IMR-90 (cell line): ENCODE results near the gene TAOK1. TPM values are rescaled to one million over a fixed set of nuclear protein-coding genes. Genes with fewer than 3 reads are reported as not detected.
A peak's percentile ranks its signal among the peaks of the same experiment; 100 is the strongest.

ENCODE experiments used
- ATAC-seq: fragments of 200-7000 bp; cut with Tn5 transposase; 2 replicates; pipeline ENCODE4 v1.9.1; 2020; ENCODE audit warnings: low read depth, mild to moderate bottlenecking, moderate library complexity
- BruUV-seq: library from RNA; stranded (reverse); fragments of 400-500 nt; replicated peaks from 2 replicates; lab custom pipeline; 2021; lab: Mats Ljungman, UMichigan
- CTCF ChIA-PET: fragments of 300-600 bp; formaldehyde crosslinking; extraction: SDS; loops from one replicate; lab custom pipeline; 2021; ENCODE audit warnings: antibody characterized with exemption; lab: Yijun Ruan, JAX
- POLR2A ChIA-PET: fragments of 300-600 bp; sonication (Branson Sonifier 250); formaldehyde crosslinking; loops from one replicate; lab custom pipeline; 2022; ENCODE audit warnings: antibody characterized with exemption; ENCODE audit not compliant: unreplicated experiment; lab: Charles Lee
- DNase-seq: peaks from one replicate; pipeline ENCODE4 v3.0.0; 2013
- H2AFZ ChIP-seq: replicated peaks from 2 replicates; pipeline ENCODE3; 2013; ENCODE audit warnings: low read length, mild to moderate bottlenecking; ENCODE audit not compliant: poor library complexity
- H2AK5ac ChIP-seq: 2 replicates; pipeline ENCODE4 v1.6.1; 2013; ENCODE audit warnings: low read depth, low read length, inconsistent platforms
- H2AK9ac ChIP-seq: replicated peaks from 2 replicates; pipeline ENCODE3; 2013; ENCODE audit warnings: mild to moderate bottlenecking, low read depth, low read length, moderate library complexity; ENCODE audit not compliant: poor library complexity
- H2BK120ac ChIP-seq: 2 replicates; pipeline ENCODE4 v1.6.1; 2013; ENCODE audit warnings: low read depth, low read length, inconsistent platforms
- H2BK15ac ChIP-seq: 3 replicates; pipeline ENCODE4 v1.6.1; 2013; ENCODE audit warnings: low read depth, low read length, inconsistent platforms
- H2BK20ac ChIP-seq: 2 replicates; pipeline ENCODE4 v1.6.1; 2013; ENCODE audit warnings: low read depth, mild to moderate bottlenecking, inconsistent platforms, low read length, moderate library complexity
- H2BK5ac ChIP-seq: 2 replicates; pipeline ENCODE4 v1.6.1; 2013; ENCODE audit warnings: mild to moderate bottlenecking, low read depth, low read length, inconsistent platforms; ENCODE audit not compliant: poor library complexity, severe bottlenecking
- H3K14ac ChIP-seq: replicated peaks from 2 replicates; pipeline ENCODE4 v1.6.1; 2013; ENCODE audit warnings: low read depth, low read length, inconsistent platforms
- H3K18ac ChIP-seq: 2 replicates; pipeline ENCODE4 v1.6.1; 2013; ENCODE audit warnings: low read depth, low read length, control low read depth
- H3K23ac ChIP-seq: 2 replicates; pipeline ENCODE4 v1.6.1; 2013; ENCODE audit warnings: low read depth, low read length, inconsistent platforms
- H3K27ac ChIP-seq: 2 replicates; pipeline ENCODE4 v1.5.1; 2013; ENCODE audit warnings: mild to moderate bottlenecking, control low read depth, low read length; ENCODE audit not compliant: insufficient read depth
- H3K27me3 ChIP-seq: 2 replicates; pipeline ENCODE4 v1.6.1; 2013; ENCODE audit warnings: low read length; ENCODE audit not compliant: control insufficient read depth, insufficient read depth
- H3K36me3 ChIP-seq: 2 replicates; pipeline ENCODE4 v1.6.1; 2013; ENCODE audit warnings: low read length, mixed read lengths; ENCODE audit not compliant: control insufficient read depth, insufficient read depth
- H3K4ac ChIP-seq: 2 replicates; pipeline ENCODE4 v1.6.1; 2013; ENCODE audit warnings: low read depth, low read length, inconsistent platforms
- H3K4me1 ChIP-seq: 2 replicates; pipeline ENCODE4 v1.6.1; 2013; ENCODE audit warnings: low read length, mixed read lengths; ENCODE audit not compliant: control insufficient read depth, insufficient read depth
- H3K4me2 ChIP-seq: 2 replicates; pipeline ENCODE4 v1.6.1; 2013; ENCODE audit warnings: low read depth, mild to moderate bottlenecking, control low read depth, low read length, moderate library complexity
- H3K4me3 ChIP-seq: 2 replicates; pipeline ENCODE4 v1.5.1; 2013; ENCODE audit warnings: low read depth, mild to moderate bottlenecking, control low read depth, low read length, moderate library complexity; ENCODE audit not compliant: insufficient read depth
- H3K56ac ChIP-seq: 2 replicates; pipeline ENCODE4 v1.6.1; 2013; ENCODE audit warnings: low read length, inconsistent platforms; ENCODE audit not compliant: insufficient read depth; ENCODE audit errors: extremely low read depth
- H3K79me1 ChIP-seq, 2 experiments: 2 replicates each; pipeline ENCODE4 v1.6.1; 2013; ENCODE audit warnings: low read length in 2 of 2, inconsistent platforms in 1 of 2, low read depth in 1 of 2
- H3K9ac ChIP-seq: 2 replicates; pipeline ENCODE4 v1.6.1; 2013; ENCODE audit warnings: low read depth, low read length, control low read depth
- H3K9me1 ChIP-seq: 2 replicates; pipeline ENCODE4 v1.6.1; 2013; ENCODE audit warnings: low read length, inconsistent platforms; ENCODE audit not compliant: insufficient read depth
- H3K9me3 ChIP-seq: 2 replicates; pipeline ENCODE4 v1.6.1; 2013; ENCODE audit warnings: low read length; ENCODE audit not compliant: control insufficient read depth, insufficient read depth
- H4K20me1 ChIP-seq: 2 replicates; pipeline ENCODE4 v1.6.1; 2013; ENCODE audit warnings: low read length, inconsistent platforms; ENCODE audit not compliant: insufficient read depth
- H4K5ac ChIP-seq: 2 replicates; pipeline ENCODE4 v1.6.1; 2013; ENCODE audit warnings: mild to moderate bottlenecking, low read depth, low read length, control low read depth
- H4K8ac ChIP-seq, 2 experiments: 2 replicates each; pipeline ENCODE4 v1.6.1; 2013; ENCODE audit warnings: low read depth in 2 of 2, low read length in 2 of 2, control low read depth in 1 of 2, inconsistent platforms in 1 of 2
- H4K91ac ChIP-seq: 2 replicates; pipeline ENCODE4 v1.6.1; 2013; ENCODE audit warnings: low read depth, low read length, inconsistent platforms; ENCODE audit not compliant: insufficient read depth
- BHLHE40 ChIP-seq: fragments of 150-350 bp; IDR thresholded peaks from 2 replicates; pipeline ENCODE4 v1.6.1; 2016; ENCODE audit warnings: mild to moderate bottlenecking, low read depth, low read length
- CTCF ChIP-seq: conservative IDR thresholded peaks from 2 replicates; pipeline ENCODE4 v1.5.1; 2012; ENCODE audit warnings: mild to moderate bottlenecking, low read depth, low read length, improper control_type of control experiment
- NFE2L2 ChIP-seq: fragments of 150-350 bp; IDR thresholded peaks from 2 replicates; pipeline ENCODE4 v1.6.1; 2016; ENCODE audit warnings: low read depth, mild to moderate bottlenecking, low read length
- RAD21 ChIP-seq: IDR thresholded peaks from 2 replicates; pipeline ENCODE4 v1.6.1; 2012; ENCODE audit warnings: low read length, improper control_type of control experiment
- RFX5 ChIP-seq: IDR thresholded peaks from 2 replicates; pipeline ENCODE4 v1.8.0; 2012; ENCODE audit warnings: low read depth, mild to moderate bottlenecking, low read length, moderate library complexity
- SMC3 ChIP-seq: fragments of 150-350 bp; IDR thresholded peaks from 2 replicates; pipeline ENCODE4 v1.6.1; 2016; ENCODE audit warnings: low read depth, mild to moderate bottlenecking, antibody characterized with exemption, low read length, moderate library complexity
- WGBS, 2 experiments: methylation state at CpG; one replicate each; pipeline versions ENCODE4 v1.1.5 to v1.1.7; 2013; ENCODE audit warnings: missing lambda C conversion rate in 2 of 2; ENCODE audit not compliant: insufficient read length in 1 of 2; ENCODE audit errors: extremely low coverage in 2 of 2; 5-methylcytosine and 5-hydroxymethylcytosine counted together
- dilution Hi-C: fragments of 300-500 bp; cut with HindIII; formaldehyde crosslinking; loops from one replicate; pipeline ENCODE4 v1.14.3; 2018; ENCODE audit warnings: low sequenced_read_pairs; ENCODE audit not compliant: unreplicated experiment
- in situ Hi-C: fragments of 300-500 bp; cut with MboI; formaldehyde crosslinking; loops from 3 replicates; pipeline ENCODE4 v1.14.3; 2019; ENCODE audit warnings: low sequenced_read_pairs, inconsistent platforms, mixed read lengths
- intact Hi-C: fragments of 100-400 bp; cut with micrococcal nuclease; formaldehyde crosslinking; loops from 2 replicates; pipeline ENCODE4 v1.10.0; 2022
- polyA plus RNA-seq, 3 experiments: library from polyadenylated mRNA; depleted of rRNA; stranded (reverse); fragments of >200 nt; gene quantifications; 2 replicates each; pipeline ENCODE4 v1.2.3, GENCODE V29; 2012; ENCODE audit warnings: low replicate concordance in 1 of 3
- total RNA-seq: library from RNA; depleted of rRNA; stranded (reverse); fragments of >200 nt; gene quantifications from 2 replicates; pipeline ENCODE4 v1.2.3, GENCODE V29; 2012
- TF ChIP-seq, protein P1 (sequence below): fragments of 150-350 bp; IDR thresholded peaks from 2 replicates; pipeline ENCODE4 v1.6.1; 2016; ENCODE audit warnings: low read depth, mild to moderate bottlenecking, low read length, moderate library complexity, borderline replicate concordance

Gene TAOK1
- total and polyA plus RNA-seq, 2 of the 4 experiments (the other 2 are of a cell fraction): 9.8 to 91.8 TPM

DNA sequence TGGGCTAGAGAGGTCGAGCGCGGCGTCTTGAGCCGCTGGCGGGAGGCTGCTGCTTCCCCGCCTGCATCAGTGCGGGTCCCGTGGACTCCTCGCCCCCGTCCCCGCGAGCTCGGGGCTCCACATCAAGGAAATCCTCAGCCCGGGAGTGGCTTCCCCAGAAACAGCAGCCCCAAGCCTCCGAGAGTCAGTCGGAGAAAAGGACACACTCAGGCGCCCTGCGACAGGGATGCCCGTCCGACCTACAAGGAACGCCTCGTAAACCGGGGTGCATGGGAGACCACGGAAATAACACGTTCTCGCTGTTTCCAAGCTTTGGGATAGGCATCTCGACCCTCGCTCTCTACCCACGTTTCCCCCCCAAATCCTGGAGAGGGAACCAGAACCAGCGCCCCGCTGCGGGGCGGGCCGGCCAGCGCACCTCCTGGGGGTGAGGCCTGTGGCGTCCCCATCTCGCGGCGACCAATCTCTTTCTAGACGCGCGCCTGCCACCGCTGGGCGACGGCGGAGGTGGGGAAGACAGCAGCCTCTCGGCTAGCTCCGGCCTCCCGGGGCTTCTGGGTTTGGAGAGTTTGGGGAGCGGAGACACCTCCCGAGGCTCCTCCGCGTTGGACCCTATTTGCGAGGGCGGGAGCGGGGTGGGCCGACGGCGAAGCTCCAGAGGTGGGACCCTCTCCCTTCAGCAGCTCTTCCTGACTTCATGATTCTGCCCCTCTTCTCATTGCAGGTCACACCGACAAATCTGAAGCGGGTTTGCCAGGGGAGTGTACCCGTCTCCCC, 177.6 kb downstream of the TAOK1 start:
- peak overlapping the region; percentile 85 for H3K14ac ChIP-seq
- no peak overlapping the region for H2BK15ac ChIP-seq
- peaks cover 5 to 37% of the 10 kb centered on the region in 2 experiments for H3K79me1 ChIP-seq
- peak overlapping the region; percentile 96 for H2AFZ ChIP-seq
- ATAC-seq: peak; percentile 41
- BruUV-seq: TSS peak; percentile 65
- POLR2A ChIA-PET: no interaction called here
- no peak overlapping the region for H3K18ac ChIP-seq
- H3K4me2 ChIP-seq: peak overlapping the region; percentile 92
- H3K4me1 ChIP-seq: peaks cover 8% of the 10 kb centered on the region
- H3K56ac ChIP-seq: peak overlapping the region; percentile 52; the same call in 1 of the 2 replicates
- peak overlapping the region; percentile 79 for H3K23ac ChIP-seq
- peaks cover 2% of the 10 kb centered on the region; the same call in 1 of the 2 replicates for H3K9me1 ChIP-seq
- WGBS, 2 experiments: 0% methylated on average over 18 of the region's 63 CpGs; no CpG with 5 or more reads in 1 of the 2 experiments
- H3K4ac ChIP-seq: peak overlapping the region; percentile 69
- H4K5ac ChIP-seq: peak overlapping the region; percentile 58; the same call in 1 of the 2 replicates
- H4K20me1 ChIP-seq: no peaks in the 10 kb centered on the region
- CTCF ChIA-PET: interaction anchor here (0.7 to 1.2 kb wide), 2 partner anchors 198 to 524 kb away, joined by 3 read pairs; no protein-coding TSS in a partner anchor
- peaks cover 9% of the 10 kb centered on the region; the same call in 1 of the 2 replicates for H3K36me3 ChIP-seq
- no peaks in the 10 kb centered on the region for H3K9me3 ChIP-seq
- TF ChIP-seq NFE2L2 (no peak), RFX5 (no peak), CTCF (0 out of 2 replicates have a peak, but pooled peaks have one; percentile 18), RAD21 (no peak), SMC3 (no peak), BHLHE40 (no peak)
- TF ChIP-seq, protein P1, sequence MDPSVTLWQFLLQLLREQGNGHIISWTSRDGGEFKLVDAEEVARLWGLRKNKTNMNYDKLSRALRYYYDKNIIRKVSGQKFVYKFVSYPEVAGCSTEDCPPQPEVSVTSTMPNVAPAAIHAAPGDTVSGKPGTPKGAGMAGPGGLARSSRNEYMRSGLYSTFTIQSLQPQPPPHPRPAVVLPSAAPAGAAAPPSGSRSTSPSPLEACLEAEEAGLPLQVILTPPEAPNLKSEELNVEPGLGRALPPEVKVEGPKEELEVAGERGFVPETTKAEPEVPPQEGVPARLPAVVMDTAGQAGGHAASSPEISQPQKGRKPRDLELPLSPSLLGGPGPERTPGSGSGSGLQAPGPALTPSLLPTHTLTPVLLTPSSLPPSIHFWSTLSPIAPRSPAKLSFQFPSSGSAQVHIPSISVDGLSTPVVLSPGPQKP: no peak
- peak overlapping the region; percentile 63 for H2BK5ac ChIP-seq
- in situ Hi-C loops: no loop called here
- intact Hi-C loops: loop anchor here (1.0 to 10.0 kb wide), 2 partner anchors 198 to 423 kb away; no protein-coding TSS in a partner anchor
- peak overlapping the region; percentile 31 for H4K91ac ChIP-seq
- DNase-seq: peak; percentile 25
- H2AK5ac ChIP-seq: peak overlapping the region; percentile 41; the same call in 1 of the 2 replicates
- H2AK9ac ChIP-seq: peak overlapping the region; percentile 68
- H2BK120ac ChIP-seq: no peak overlapping the region
- no peak overlapping the region for H2BK20ac ChIP-seq
- H3K27ac ChIP-seq: peak overlapping the region; percentile 78
- H4K8ac ChIP-seq: peak overlapping the region; percentile 67 to 87; a peak in 3 of 4 replicates
- dilution Hi-C loops: no loop called here
- H3K4me3 ChIP-seq: peak overlapping the region; percentile 97
- no peaks in the 10 kb centered on the region for H3K27me3 ChIP-seq
- peak overlapping the region; percentile 62 for H3K9ac ChIP-seq
